Liver (tissue), 9 donors: ENCODE data around the gene TRABD. TPM values are rescaled to one million over a fixed set of nuclear protein-coding genes. Genes with fewer than 3 reads are reported as not detected.

Source experiments
- DNase-seq: peaks from one replicate; pipeline ENCODE4 v3.0.0-alpha.2; 2017; ENCODE audit warnings: low spot score
- H3K27ac ChIP-seq, 2 donors: one replicate each; pipeline ENCODE4 v1.7.0; 2013; ENCODE audit warnings: inconsistent platforms in 2 of 2, low read length in 2 of 2, control low read depth in 1 of 2, low read depth in 1 of 2, mild to moderate bottlenecking in 1 of 2
- H3K27me3 ChIP-seq, 4 donors: one replicate each; pipeline versions ENCODE4 v1.6.1 to v1.7.0; 2013; ENCODE audit warnings: low read length in 3 of 4, inconsistent platforms in 1 of 4, mild to moderate bottlenecking in 1 of 4, moderate library complexity in 1 of 4; ENCODE audit not compliant: control insufficient read depth in 4 of 4, insufficient read depth in 4 of 4
- H3K36me3 ChIP-seq, 4 donors: one replicate each; pipeline versions ENCODE4 v1.6.1 to v1.7.0; 2013; ENCODE audit warnings: low read length in 3 of 4, mild to moderate bottlenecking in 3 of 4, low read depth in 1 of 4, moderate library complexity in 1 of 4; ENCODE audit not compliant: control insufficient read depth in 4 of 4, insufficient read depth in 3 of 4
- H3K4me1 ChIP-seq, 4 donors: one replicate each; pipeline versions ENCODE4 v1.6.1 to v1.7.0; 2013; ENCODE audit warnings: low read length in 3 of 4, mild to moderate bottlenecking in 3 of 4, moderate library complexity in 1 of 4; ENCODE audit not compliant: control insufficient read depth in 4 of 4, insufficient read depth in 4 of 4
- H3K4me3 ChIP-seq, 3 donors: one replicate each; pipeline versions ENCODE4 v1.6.1 to v1.7.0; 2013; ENCODE audit warnings: low read length in 3 of 3, control low read depth in 1 of 3, low read depth in 1 of 3, mild to moderate bottlenecking in 1 of 3
- H3K9ac ChIP-seq, 2 donors: one replicate each; pipeline ENCODE4 v1.7.0; 2013; ENCODE audit warnings: low read length in 2 of 2, mild to moderate bottlenecking in 2 of 2, moderate library complexity in 2 of 2, control low read depth in 1 of 2, low read depth in 1 of 2
- H3K9me3 ChIP-seq, 4 donors: one replicate each; pipeline versions ENCODE4 v1.6.1 to v1.7.0; 2013; ENCODE audit warnings: low read length in 3 of 4; ENCODE audit not compliant: control insufficient read depth in 4 of 4
- ATF3 ChIP-seq: IDR thresholded peaks from 2 replicates; pipeline ENCODE4 v1.6.1; 2016; ENCODE audit warnings: antibody characterized with exemption
- CTCF ChIP-seq: fragments of 150-350 bp; IDR thresholded peaks from 2 replicates; pipeline ENCODE4 v1.5.1; 2017; ENCODE audit warnings: improper control_type of control experiment, low read depth, low read length; ENCODE audit not compliant: missing input control
- EGR1 ChIP-seq, 2 donors: IDR thresholded peaks; 2 replicates each; pipeline ENCODE4 v1.6.1; 2016 to 2018; ENCODE audit warnings: antibody characterized with exemption in 2 of 2, low read depth in 2 of 2
- FOXA1 ChIP-seq: IDR thresholded peaks from 2 replicates; pipeline ENCODE4 v1.6.1; 2016; ENCODE audit warnings: antibody characterized with exemption
- FOXA2 ChIP-seq: IDR thresholded peaks from 2 replicates; pipeline ENCODE4 v1.6.1; 2016; ENCODE audit warnings: antibody characterized with exemption
- GABPA ChIP-seq, 2 donors: IDR thresholded peaks in 1 of 2; conservative IDR thresholded peaks in 1 of 2; 2 replicates each; pipeline ENCODE4 v1.6.1; 2016; ENCODE audit warnings: antibody characterized with exemption in 2 of 2, mild to moderate bottlenecking in 1 of 2, moderate library complexity in 1 of 2
- HNF4A ChIP-seq, 2 donors: conservative IDR thresholded peaks; 2 replicates each; pipeline ENCODE4 v1.6.1; 2016; ENCODE audit warnings: antibody characterized with exemption in 2 of 2, mild to moderate bottlenecking in 2 of 2
- HNF4G ChIP-seq: IDR thresholded peaks from 2 replicates; pipeline ENCODE4 v1.6.1; 2016; ENCODE audit warnings: antibody characterized with exemption
- JUND ChIP-seq, 2 donors: IDR thresholded peaks; 2 replicates each; pipeline ENCODE4 v1.6.1; 2016; ENCODE audit warnings: antibody characterized with exemption in 2 of 2
- MAX ChIP-seq: IDR thresholded peaks from 2 replicates; pipeline ENCODE4 v1.6.1; 2016; ENCODE audit warnings: antibody characterized with exemption
- NR2F2 ChIP-seq: IDR thresholded peaks from 2 replicates; pipeline ENCODE4 v1.6.1; 2016; ENCODE audit warnings: antibody characterized with exemption
- RAD21 ChIP-seq, 2 donors: IDR thresholded peaks; 2 replicates each; pipeline ENCODE4 v1.6.1; 2016; ENCODE audit warnings: antibody characterized with exemption in 2 of 2, mild to moderate bottlenecking in 2 of 2
- REST ChIP-seq: IDR thresholded peaks from 2 replicates; pipeline ENCODE4 v1.6.1; 2016; ENCODE audit warnings: antibody characterized with exemption, mild to moderate bottlenecking
- RXRA ChIP-seq, 2 donors: IDR thresholded peaks; 2 replicates each; pipeline ENCODE4 v1.6.1; 2017 to 2018; ENCODE audit warnings: antibody characterized with exemption in 2 of 2, mild to moderate bottlenecking in 1 of 2
- SP1 ChIP-seq: IDR thresholded peaks from 2 replicates; pipeline ENCODE4 v1.6.1; 2018; ENCODE audit warnings: antibody characterized with exemption, mild to moderate bottlenecking
- TAF1 ChIP-seq: conservative IDR thresholded peaks from 2 replicates; pipeline ENCODE4 v1.6.1; 2016; ENCODE audit warnings: antibody characterized with exemption, mild to moderate bottlenecking
- YY1 ChIP-seq: IDR thresholded peaks from 2 replicates; pipeline ENCODE4 v1.6.1; 2016; ENCODE audit warnings: antibody characterized with exemption, mild to moderate bottlenecking
- ZBTB33 ChIP-seq: IDR thresholded peaks from 2 replicates; pipeline ENCODE4 v1.6.1; 2016; ENCODE audit warnings: antibody characterized with exemption
- WGBS: extraction: QIAGEN DNeasy Blood & Tissue Kit; methylation state at CpG from one replicate; pipeline ENCODE4 v1.1.7; 2013; 5-methylcytosine and 5-hydroxymethylcytosine counted together
- polyA plus RNA-seq, 2 donors: library from polyadenylated mRNA; stranded (reverse) in 1 of 2; unstranded in 1 of 2; fragments of 200-250 nt in 1 of 2; fragments of >200 nt in 1 of 2; fragmentation: Nextera tagmentation in 1 of 2; extraction: Ambion mirVana in 1 of 2; gene quantifications; one replicate each; pipeline versions ENCODE4 v1.2.1 to v1.2.3, GENCODE V29; 2013 to 2015
- total RNA-seq, 2 donors: library from RNA; depleted of rRNA; stranded (reverse); fragments of >200 nt; gene quantifications; one replicate each; pipeline ENCODE4 v1.2.3, GENCODE V29; 2014
- donor health status: healthy.
- donor health status: healthy.
- donor health status: healthy.
- donor health status: healthy.
- donor health status: healthy.

Gene TRABD
- total and polyA plus RNA-seq, 4 donors = 10.5 to 29.7 (median 16.4) TPM

- TF ChIP-seq RAD21 (IDR thresholded peaks at IDR 0.05) (no peak), REST (no peak), MAX (no peak), YY1 (no peak), GABPA (IDR thresholded peaks at IDR 0.05 in 1 of 2, conservative IDR thresholded peaks at IDR 0.05 in 1 of 2) (no peak), HNF4A (conservative IDR thresholded peaks at IDR 0.05) (no peak), FOXA1 (no peak), NR2F2 (no peak), JUND (IDR thresholded peaks at IDR 0.05) (no peak), RXRA (IDR thresholded peaks at IDR 0.05) (no peak), EGR1 (IDR thresholded peaks at IDR 0.05; ENCODE audit: low read depth in 2 of 2) (no peak), SP1 (no peak), FOXA2 (no peak), TAF1 (no peak), CTCF (no peak), ZBTB33 (no peak), ATF3 (no peak), HNF4G (no peak)
- no peaks in the 10 kb centered on the region for H3K27me3 ChIP-seq
- H3K9ac ChIP-seq = peak overlapping the region; percentile 21 to 44
- no peak for DNase-seq
- no peak overlapping the region for H3K27ac ChIP-seq
- no peaks in the 10 kb centered on the region for H3K9me3 ChIP-seq
- H3K36me3 ChIP-seq = peaks cover 2 to 11% (median 9%) of the 10 kb centered on the region in 4 donors
- H3K4me3 ChIP-seq = peak overlapping the region in 1 of 3 donors; percentile 12
- H3K4me1 ChIP-seq = peaks cover 3 to 59% (median 44%) of the 10 kb centered on the region in 4 donors
- WGBS = 77% methylated on average over 14 of the region's 14 CpGs
These were observed 56.8 kb downstream of the TRABD start for GRCh38 chr22:50242406-50242949.
